NCI-H446 treated with DMSO at 0.1 percent for 48 hours (cell line): ENCODE data around the gene RBM17.
"Not testable (repeated sequence)": the region's sequence is repeated elsewhere in the genome, so short reads cannot be mapped to it uniquely, and the experiment has no call there.

Source experiments
- DNase-seq: peaks from one replicate; lab custom pipeline; 2025; lab: John Stamatoyannopoulos, UW

The RBM17 gene

GRCh38 chr10:6136215-6137201, 47.7 kb downstream of the RBM17 start:
- DNase-seq = no peak

DNA sequence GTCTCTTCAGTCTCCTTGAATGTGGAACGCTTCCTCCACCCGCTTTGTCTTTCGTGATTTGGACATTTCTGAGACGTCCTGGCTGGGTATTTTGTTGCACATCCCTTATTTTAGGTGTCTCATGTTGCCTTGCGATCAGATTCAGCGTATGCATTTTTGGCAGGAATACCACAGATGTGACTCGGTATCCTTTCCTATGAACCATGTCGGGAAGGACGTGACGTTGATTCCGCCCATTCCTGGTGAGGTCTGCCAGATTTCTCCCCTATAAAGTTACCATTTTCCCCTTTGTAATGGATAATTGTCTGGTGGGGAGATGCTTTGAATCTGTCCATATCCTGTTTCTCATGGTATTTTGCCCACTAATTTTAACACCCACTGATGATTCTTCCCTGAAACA, 49.6 kb downstream of the RBM17 start:
- no peak for DNase-seq

DNA sequence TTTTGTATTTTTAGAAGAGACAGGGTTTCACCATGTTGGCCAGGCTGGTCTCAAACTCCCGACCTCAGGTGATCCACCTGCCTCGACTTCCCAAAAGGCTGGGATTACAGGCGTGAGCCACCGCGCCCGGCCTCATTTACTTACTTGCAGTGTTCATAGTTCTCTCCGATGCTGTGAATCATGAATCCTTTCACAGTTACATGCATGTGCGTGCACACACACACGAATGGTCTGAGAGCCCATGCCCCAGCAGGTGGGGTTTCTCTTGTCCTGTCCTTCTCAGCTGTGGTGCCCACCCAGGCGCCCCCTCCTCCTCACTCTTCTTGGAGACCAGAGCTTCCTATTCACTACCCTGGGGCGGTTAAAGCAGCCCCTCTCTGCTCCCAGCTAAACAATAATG, 50.6 kb downstream of the RBM17 start:
- DNase-seq = no peak

GRCh38 chr10:6140141-6140841, 51.5 kb downstream of the RBM17 start:
- DNase-seq = no peak

- no peak for DNase-seq
Observed at GRCh38 chr10:6140965-6141295, 52.1 kb downstream of the RBM17 start.

- no peak for DNase-seq
Observed at GRCh38 chr10:6141296-6142151, 52.7 kb downstream of the RBM17 start.

GRCh38 chr10:6142186-6142585, 53.4 kb downstream of the RBM17 start:
- DNase-seq = not testable (repeated sequence)

DNA sequence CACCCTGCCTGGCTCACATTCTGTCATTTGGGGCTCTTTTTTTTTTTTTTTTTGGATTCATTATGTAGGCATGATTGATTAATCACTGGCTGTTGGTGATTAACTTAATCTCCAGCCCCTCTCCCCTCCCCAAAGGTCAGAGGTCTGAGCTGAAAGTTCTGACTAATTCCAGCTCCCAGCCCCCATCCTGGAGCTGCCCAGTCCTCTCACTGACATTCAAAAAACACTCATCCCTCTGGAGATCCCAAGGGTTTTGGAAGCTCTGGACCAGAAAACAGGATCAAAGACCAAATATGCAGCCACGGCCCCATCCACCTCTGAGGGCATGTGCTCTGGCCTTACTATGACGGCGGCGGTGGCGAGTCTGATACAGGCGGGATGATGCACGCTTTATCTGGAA, 53.8 kb downstream of the RBM17 start:
- DNase-seq = no peak

- no peak for DNase-seq
Observed at GRCh38 chr10:6143181-6143580, 54.3 kb downstream of the RBM17 start.

- peak; percentile 50 for DNase-seq
Observed at GRCh38 chr10:6144406-6145165, 55.8 kb downstream of the RBM17 start.

DNA sequence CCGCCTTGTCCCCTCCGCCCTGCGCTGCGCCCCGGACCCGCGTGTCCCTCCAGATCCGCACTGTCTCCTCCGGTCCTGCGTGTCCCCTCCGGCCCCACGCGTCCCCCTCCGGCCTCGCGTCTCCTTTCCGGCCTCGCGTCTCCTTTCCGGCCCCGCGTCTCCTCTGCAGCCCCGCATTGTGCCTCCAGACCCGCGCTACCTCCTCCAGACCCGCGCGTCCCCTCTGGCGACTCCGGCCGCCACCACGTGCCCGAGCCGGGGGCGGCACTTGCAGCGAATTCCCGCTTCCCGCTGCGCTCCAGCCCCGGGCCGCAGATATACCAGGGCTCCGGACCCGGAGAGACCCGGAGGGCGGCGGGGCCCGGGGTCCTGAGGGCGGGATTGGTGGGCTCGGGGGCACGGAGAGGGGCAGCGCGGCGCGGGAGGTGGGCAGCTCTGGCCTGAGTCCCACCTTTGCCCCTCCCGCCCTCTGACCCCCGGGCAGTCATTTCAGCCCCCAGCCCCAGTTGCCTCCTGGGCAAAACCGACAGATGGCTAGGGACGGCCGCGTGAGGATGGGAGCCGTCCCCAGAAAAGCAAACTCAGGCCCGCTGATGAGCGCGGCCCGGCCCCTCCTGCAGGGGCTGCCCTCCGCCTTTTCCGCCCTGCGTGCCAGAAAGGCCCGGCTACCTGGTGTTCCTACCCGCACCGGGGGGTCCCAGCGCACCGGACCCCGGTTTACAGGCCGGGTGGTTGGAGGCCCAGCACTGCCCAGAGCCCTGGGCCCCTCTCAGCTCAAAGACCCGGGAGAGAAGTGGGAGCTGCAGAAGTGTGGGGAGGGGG, 56.5 kb downstream of the RBM17 start:
- no peak for DNase-seq

DNA sequence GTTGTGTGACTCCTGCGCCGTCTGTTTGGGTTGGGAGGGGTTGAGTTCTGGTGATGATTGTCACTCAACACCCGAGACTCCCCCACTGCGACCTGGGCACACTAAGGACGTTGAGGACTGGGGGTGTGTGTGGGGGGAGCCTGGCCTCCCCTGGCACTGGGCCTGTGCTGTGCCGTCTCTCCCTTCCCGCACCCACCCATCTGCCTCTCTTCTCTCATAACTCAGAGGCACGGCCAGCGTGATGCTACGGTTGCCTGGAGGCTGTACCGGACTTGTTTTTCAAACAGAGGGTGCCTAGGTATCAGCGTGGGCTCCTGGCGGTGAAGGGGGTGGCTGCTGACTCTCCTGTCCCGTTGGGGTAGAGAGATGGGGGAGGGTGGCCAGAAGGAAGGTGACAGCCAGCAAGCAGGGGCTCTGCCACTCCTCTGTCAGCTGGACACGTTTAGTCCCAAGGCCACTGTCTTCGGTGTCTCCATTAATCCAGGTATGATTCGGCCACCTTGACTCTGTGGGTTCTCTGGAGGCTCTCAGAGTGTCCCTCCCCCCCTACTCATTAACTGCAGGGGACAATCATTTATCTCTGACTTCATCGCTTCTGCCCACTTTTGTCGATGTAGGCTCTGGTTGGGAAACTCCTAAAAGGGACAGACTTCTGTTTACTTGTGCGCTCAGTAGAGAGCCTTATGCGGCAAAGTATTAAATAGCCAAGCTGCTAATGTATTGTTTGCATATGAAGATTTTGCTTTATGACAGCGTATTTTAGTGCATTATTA, 57.4 kb downstream of the RBM17 start:
- DNase-seq = no peak

DNA sequence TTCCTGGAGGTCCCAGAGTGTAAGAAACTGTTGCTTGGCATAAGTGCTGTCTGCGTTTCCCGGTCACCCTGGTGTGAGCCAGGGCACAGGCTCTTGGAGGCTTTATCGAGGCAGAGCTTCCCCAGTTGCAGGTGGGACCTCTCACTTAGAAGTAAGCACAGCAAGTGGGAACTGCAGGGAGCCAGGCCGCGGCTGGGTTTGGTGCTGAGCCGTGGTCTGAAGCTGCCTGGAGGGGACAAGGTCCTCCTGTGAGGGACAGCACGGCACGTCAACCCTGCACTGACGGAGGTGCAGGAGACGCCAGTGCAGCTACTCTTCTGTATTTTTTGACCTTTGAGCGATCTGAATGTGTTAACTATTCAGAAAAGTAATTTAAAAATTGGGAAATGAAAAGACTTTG, 58.1 kb downstream of the RBM17 start:
- DNase-seq = no peak

DNA sequence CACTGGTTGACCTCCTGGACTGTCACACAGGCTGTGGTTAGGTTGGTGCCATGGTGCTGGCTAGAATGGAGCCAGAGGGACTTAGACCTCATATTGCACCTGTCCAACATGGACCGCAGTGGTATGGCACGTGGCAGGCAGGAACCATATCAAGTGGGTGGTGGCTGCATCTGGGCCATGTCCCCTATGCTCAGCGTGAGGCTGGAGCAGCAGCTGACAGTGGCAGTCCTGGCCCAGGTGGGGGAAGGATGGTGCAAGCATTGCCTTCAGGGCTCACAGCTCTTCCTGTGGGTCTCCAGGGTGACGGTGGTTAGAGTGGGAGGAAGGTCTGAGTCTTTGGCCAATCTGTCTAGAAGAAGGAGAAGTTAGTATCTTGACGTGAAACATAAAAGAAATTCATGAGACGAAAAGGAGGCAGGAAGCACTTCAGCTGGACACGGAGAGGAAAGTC, 59.4 kb downstream of the RBM17 start:
- DNase-seq = no peak

DNA sequence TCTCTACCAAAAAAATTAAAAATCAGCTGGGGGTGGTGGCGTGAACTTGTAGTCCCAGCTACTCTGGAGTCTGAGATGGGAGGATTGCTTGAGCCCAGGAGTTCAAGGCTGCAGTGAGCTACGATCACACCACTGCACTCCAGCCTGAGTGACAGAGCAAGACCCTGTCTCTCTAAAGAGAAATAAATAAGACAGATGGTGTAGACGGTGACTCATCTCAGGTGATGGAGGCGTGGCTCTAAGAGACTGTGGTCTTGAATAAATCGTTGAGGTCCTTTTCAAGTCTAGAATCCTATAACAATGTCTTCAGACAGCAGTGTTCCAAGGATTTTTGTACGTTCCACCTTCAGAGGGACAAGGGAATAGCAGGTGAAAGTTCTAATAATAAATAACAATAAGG, 60.1 kb downstream of the RBM17 start:
- no peak for DNase-seq

GRCh38 chr10:6151087-6151977, 62.5 kb downstream of the RBM17 start:
- no peak for DNase-seq

DNA sequence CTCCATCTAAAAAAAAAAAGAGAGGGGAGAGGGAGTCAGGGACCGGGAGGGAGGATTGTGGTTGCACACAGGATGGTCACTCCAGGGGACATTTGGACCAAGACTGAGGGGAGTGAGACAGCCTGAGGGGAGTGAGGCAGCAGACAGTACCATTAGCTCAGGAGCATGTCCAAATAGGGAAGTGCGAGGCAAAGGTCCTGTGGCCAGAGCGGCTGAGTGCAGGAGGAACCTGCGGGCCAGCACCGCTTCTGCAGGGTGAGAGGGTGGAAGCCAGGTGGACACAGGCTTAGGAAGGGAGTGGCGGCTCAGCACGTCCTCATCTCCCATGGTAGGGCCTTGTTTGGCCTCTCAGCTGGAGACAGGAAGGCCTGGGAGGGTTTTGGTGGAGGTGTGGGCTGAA, 65.0 kb downstream of the RBM17 start:
- DNase-seq = no peak

DNA sequence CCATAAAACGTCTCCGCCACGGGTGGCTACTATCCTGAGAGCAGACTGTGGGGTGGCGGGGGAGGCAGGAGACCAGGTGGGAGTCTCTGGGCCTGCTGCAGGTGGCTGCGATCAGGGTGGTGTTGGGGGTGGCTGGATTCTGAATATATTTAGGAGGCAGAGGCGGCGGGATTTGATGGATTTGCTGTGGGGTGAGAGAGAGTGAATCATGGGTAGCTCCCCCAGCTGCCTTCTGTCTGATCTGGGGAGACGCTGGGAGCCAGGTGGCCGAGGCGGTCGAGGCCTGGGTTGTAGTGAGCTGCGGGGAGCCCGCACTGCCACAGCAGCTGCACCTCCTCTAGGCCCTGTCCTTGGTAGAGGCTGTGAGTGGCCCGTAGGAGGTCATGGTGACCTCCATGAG, 65.7 kb downstream of the RBM17 start:
- DNase-seq = no peak

DNA sequence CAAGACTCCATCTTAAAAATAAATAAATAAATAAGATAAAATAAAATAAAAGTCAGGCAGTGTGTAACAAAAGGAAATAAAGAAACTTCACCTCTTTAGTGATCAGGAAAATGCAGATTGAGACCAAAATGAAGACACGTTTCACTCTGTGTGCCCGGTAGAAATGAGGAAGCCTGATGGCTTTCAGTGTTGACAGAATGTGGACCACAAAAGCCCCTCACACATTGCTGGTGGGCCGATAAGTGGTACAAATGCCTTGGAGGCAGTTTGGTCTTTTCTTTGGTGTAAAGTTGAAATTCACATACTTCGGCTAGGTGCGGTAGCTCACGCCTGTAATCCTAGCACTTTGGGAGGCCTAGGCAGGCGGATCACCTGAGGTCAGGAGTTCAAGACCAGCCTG, 69.4 kb downstream of the RBM17 start:
- no peak for DNase-seq
